NCI-H526 treated with DMSO at 0.1 percent for 48 hours (cell line): ENCODE measurements around the gene CPA1.
"Not testable (repeated sequence)": the region's sequence is repeated elsewhere in the genome, so short reads cannot be mapped to it uniquely, and the experiment has no call there.

Source experiments
- DNase-seq: peaks from one replicate; lab custom pipeline; 2025; lab: John Stamatoyannopoulos, UW

The CPA1 gene

GRCh38 chr7:130374507-130374906, 5.8 kb upstream of the CPA1 start:
- no peak for DNase-seq

GRCh38 chr7:130376461-130376860, 3.8 kb upstream of the CPA1 start:
- DNase-seq, result not testable (repeated sequence)

GRCh38 chr7:130377178-130377577, 3.1 kb upstream of the CPA1 start:
- no peak for DNase-seq

GRCh38 chr7:130379019-130379418, 1.3 kb upstream of the CPA1 start:
- no peak for DNase-seq

- no peak for DNase-seq
Measured at GRCh38 chr7:130379532-130379920, 768 bp upstream of the CPA1 start.

GRCh38 chr7:130380861-130381455, 664 bp downstream of the CPA1 start:
- no peak for DNase-seq

GRCh38 chr7:130381468-130382312, 1.4 kb downstream of the CPA1 start:
- no peak for DNase-seq

- DNase-seq, result no peak
Measured at GRCh38 chr7:130383187-130383980, 3.1 kb downstream of the CPA1 start.

- no peak for DNase-seq
Measured at GRCh38 chr7:130384371-130384801, 4.1 kb downstream of the CPA1 start.

- DNase-seq, result no peak
Measured at GRCh38 chr7:130384841-130385599, 4.7 kb downstream of the CPA1 start.

GRCh38 chr7:130385600-130386066, 5.3 kb downstream of the CPA1 start:
- DNase-seq, result no peak

- no peak for DNase-seq
Measured at GRCh38 chr7:130386876-130387275, 6.6 kb downstream of the CPA1 start.

- DNase-seq, result no peak
Measured at GRCh38 chr7:130387306-130387627, 7.0 kb downstream of the CPA1 start.

- no peak for DNase-seq
Measured at GRCh38 chr7:130387628-130388403, 7.5 kb downstream of the CPA1 start.

- DNase-seq, result no peak
Measured at GRCh38 chr7:130388671-130389070, 8.4 kb downstream of the CPA1 start.

GRCh38 chr7:130390486-130390885, 10.2 kb downstream of the CPA1 start:
- DNase-seq, result no peak

GRCh38 chr7:130393101-130393561, 12.8 kb downstream of the CPA1 start:
- DNase-seq, result no peak

GRCh38 chr7:130393841-130394411, 13.6 kb downstream of the CPA1 start:
- DNase-seq, result no peak

GRCh38 chr7:130394421-130395195, 14.3 kb downstream of the CPA1 start:
- no peak for DNase-seq

GRCh38 chr7:130395421-130395820, 15.1 kb downstream of the CPA1 start:
- no peak for DNase-seq
